GM21529 (cell line): ENCODE measurements around the gene TREH.

Experiments used
- ATAC-seq: cut with Tn5 transposase; IDR thresholded peaks from one replicate; pipeline ENCODE4 v1.9.1; 2021; ENCODE audit not compliant: unreplicated experiment

TREH gene

DNA sequence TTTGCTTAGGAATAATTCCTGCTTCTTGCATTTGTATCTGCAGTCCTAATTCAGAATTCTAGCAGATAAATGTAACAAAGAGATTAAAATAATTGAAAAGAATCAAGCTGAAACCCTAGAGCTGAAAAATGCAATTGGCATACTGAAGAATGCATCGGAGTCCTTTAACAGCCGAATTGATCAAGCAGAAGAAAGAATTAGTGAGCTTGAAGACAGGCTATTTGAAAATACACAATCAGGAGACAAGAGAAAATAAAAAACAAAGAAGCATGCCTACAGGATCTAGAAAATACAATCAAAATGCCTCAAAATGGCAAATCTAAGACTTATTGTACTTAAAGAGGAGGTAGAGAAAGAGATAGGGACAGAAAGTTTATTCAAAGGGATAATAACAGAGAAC, 8.2 kb downstream of the TREH start:
- no peak for ATAC-seq

DNA sequence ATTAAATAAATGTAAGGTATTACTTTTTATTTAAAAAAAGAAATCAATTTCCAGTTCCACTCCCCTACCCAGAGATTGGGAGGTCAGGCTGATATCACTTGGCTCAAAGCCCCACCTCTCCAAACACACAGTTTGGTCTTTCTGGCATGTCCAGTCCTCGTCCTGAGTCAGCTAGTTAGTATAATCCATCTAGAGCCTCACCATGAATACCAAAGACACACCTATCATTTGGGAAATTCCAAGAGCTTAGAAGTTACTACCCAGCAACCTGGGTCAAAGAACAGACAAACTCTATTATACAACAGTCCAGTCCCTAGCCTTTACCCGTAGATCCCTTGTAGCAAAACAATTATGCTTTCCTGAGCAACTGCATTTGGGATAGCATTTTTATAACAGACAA, 9.4 kb downstream of the TREH start:
- ATAC-seq = no peak

DNA sequence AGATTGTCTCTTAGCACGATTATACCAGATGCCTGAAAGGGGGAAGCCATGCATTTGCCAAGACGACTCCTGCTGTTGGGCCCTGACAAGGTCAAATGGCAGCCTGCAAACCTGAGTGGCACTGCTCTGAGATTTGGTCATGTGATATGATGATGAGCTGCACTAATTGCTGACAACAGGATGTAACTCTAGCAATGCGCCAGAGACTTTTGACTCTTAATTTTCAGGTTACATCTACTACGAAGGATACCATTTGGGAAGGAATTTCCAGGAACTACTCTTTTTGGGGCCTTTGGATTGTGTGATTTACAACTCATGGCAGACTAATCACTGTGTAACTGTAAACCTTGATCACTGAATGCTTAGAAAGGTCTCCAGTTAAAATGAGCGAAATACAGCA, 13.1 kb downstream of the TREH start:
- ATAC-seq = no peak

DNA sequence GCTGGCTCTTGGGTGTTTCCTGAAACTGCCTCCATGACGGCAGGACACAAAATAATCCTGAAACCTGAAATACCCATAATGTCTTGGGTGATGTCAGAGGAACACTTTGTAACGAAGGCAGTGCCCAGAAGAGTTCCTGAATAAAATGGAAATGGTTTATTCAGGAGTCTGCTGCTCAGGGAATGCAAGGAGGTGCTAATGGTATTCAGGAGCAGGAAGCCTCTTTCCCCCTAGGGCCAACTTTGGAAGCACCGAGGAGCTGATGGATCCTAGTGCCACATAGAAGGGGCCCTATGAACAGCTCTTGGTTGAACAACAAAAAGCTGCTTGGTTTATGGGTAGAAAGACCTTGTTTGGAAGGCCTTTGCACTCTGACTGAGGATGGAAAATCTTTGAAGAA, 15.5 kb downstream of the TREH start:
- ATAC-seq = no peak

DNA sequence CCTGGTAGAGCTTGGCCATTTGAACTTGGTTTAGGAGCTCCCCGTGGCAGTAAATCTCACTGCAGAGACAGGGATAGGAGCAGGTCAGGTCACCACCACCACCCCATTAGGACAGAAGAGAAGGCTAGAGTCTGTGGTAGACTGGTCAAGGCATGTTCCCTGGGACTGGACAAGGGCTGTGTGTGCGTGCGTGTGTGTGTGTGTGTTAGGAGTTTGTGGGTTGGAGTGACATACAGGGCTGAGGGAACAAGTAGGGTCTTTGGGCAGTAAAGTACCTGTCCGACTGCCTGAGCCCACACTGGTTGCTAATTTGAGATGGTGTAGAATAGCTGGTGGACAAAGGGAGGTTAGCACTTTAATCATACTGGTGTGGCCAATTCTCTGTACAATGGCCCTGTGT, 16.1 kb downstream of the TREH start:
- ATAC-seq = no peak

DNA sequence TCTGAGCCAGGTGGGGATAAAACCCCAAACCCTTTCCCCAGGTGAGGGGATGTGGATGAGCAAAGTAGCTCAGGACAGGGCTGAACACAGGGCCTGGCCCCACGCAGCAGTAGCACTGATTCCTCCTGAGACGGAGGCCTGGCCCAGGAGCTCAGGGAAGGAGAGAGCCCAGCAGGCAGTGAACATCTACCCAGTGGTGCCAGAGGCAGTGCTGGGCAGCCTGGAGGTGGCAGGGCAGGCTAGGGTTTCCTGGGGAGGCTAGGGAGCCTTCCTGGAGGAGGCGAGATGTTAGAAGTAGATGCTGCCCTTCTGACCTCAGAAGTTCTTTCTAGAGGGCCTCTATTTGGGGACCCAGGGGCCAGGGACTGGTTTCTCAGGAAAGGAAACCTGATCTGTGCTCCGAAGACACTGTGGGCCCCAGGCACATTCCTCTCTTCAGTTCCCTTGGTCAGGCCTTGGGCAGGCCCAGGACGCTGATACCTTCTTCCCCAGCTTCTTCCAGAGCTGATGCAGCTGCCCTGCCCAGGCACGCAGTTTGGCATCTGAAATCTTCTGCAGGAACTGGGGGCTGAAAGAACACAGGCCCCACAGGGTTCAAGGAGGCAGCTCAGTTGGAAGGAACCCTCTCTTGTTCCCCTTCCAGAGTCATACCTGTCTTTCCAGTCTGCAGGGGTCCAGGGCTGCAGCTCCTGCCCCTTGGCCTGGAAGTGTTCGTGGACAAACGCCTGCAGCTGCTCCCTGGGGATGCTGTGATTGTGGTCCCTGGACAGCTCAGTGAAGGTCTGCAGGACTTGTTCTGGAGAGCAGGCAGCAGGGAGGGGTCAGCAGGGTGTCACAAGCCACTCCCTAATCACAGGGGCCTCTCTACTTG, 16.8 kb downstream of the TREH start:
- no peak for ATAC-seq

DNA sequence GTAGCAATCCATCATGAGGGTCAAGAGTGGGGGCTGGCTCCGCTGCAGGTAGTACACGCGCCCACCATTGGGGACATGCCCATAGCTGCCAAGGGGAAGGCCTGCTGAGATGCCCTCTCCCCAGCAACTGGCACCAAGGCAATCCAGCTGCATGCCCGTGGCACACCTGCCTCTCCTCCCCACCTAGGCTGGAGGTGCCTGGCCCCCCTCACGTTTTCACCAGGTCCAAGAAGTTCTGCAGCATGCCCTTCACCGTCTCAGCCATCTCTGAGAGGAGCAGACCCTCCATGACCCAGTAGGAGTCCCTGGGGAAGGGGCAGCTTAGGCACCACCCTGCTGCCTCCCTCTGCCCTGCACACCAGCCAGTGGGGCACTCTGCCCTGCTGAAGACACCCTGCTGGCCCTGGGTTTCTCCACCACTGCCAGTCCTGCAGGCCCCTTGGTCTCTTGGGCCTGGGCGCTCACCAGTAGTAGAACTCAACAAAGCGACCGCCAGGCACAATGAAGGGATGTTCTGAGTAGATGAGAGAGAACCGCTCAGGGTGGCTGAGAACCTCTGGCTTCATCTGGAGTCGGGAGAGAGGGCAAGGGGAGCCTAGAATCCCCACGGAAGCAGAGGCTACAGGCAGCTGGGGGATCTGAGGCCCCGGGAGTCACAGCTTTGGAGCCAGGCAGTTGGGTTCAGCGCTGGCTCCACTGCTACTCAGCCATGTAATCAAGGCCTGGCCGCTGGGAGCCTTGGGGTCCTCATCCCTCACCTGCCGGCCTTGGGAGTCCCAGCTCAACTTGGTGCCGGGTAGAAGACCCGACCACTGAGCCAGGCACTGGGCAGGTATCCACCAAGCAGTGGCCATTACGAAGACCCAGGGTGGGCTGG, 17.8 kb downstream of the TREH start:
- ATAC-seq = no peak

DNA sequence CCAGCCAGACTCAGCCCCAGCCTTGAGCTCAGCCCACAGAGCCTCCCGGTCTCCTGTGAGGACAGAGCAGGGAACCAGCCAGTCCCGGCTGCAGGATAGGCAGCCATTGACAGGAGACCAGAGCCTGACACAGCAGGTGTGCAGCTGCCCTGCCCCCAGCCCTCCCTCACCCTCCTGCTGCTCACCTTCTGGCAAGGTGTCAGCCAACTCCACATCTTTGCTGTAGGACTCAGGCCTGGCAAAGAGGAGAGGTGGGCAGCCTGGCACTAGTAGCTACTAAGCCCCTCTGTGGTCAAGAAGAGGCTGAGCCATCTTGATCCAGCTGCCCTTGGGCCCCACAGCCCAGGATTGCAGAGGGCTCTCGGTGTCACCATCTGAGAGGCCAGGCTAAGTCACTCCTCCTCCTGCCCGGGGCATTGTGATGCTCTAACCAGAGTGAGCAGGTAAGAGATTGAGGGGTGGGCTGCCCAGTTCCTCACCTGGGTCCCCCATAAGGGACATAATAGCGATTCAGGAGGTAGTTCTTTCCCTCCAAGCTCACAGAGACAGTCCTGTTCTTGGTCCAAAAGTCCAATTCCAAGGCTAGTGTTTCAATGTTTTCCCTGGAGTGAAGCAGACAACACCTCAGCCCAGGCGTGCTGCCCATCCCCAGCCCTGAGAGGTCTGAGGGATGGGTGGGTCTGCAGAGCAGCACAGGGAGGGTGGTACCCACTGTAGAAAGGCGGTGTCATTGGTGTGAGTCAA, 18.6 kb downstream of the TREH start:
- ATAC-seq = no peak

DNA sequence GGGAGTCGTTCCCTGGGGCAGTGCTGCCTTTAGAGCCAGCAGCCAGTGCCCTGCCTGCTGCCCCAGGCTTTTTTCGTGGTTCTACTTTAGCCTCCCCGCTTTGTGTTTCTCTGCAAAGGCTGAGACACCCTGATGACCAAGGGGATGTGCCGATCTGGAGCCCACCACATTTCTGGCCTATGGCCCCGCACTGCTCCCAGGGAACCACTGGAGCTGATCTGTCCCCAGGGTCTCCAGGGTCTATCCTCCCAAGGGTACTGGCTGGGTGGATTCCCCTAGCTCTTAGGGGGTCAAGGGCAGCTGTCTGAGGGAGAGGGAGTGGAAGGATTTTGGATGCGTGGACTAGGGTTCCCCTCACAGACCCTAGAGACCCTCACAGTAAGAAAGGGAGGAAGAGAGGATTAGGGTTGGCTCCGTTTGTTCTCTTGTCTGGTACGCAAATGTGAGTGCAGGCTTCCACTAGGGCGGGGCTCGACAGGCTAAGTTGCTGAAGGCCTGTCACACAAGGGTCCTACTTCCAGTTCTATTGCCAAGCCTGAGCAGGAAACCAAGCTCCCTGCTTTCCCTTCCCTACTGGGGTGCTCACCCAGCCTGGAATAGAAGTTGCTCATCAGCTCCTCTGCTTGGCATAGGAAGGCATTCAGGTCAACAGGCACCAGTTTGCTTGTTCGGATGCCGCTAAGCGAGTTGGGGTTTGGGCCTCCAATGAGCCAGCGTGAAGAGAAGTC, 19.3 kb downstream of the TREH start:
- no peak for ATAC-seq

DNA sequence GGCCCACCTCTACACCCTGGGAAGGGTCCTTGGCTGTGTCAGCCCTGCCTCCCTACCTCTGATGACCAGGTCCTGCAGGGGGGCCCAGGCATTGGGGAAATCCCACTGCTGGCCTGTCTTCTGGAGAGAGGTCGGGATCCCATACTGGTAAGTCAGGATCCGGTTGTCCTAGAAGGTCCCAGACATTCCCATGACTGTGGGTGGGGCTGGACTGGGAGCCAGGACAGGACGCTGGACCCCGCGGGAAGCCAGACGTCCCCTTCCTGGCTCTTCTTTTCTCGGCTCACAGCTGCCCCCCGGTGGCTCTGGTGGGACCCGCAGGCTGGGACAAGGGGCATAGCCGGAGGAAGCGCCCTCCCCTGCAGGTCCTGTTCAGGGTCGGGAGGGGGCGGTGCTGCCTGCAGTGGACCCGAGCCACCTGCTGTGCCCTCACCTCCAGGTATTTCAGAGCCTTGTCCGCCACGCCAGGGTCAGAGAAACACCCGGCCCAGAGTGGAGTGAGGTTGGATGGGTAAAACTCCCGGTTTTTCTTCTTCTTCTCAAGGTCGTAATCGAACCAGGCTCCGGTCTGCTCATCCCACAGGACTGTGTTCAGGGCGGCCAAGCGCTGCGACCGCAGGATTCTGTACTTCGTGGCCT, 20.0 kb downstream of the TREH start:
- peak; percentile 87 for ATAC-seq

DNA sequence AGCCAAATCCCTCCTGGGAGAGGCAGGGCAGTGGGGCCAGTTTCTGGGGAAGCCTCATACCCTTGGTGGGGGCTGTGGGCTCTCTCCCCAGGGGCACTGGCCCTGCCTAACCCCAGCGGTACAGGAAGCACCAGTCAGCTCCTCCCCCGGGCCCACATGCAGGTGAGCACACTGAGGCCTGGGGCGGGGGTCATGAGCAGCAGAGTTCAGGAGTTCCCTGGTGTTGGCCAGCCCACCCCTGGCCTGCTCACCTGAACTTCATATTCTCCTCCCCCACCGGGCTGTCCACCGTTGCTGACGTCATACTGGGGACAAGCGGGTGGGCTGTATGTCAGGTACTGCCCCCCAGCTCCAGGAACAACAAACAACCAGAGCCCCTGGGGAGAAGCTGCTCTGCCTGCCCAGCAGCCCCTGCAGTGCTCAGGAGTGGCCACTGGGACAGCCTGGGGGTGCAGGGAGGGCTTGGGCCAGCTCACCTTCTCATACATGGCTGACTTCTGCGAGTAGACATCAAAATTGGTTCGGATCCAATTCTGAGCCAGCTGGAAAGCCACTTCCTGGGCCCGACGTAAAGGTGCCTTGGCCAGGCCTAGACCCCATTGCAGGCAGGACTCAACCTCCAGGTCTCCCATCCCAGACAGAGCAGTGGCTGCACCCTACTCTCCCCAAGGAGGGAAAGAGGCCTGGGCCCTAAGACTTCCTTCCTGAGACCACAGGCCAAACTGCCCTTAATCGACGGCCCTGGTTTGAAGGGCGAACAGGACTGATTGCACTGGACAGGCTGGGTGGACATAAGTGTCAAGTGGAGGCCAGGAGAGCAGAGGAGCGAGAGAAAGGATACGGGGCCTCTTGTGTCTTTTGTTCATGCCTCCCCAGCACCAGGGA, 20.8 kb downstream of the TREH start:
- no peak for ATAC-seq

DNA sequence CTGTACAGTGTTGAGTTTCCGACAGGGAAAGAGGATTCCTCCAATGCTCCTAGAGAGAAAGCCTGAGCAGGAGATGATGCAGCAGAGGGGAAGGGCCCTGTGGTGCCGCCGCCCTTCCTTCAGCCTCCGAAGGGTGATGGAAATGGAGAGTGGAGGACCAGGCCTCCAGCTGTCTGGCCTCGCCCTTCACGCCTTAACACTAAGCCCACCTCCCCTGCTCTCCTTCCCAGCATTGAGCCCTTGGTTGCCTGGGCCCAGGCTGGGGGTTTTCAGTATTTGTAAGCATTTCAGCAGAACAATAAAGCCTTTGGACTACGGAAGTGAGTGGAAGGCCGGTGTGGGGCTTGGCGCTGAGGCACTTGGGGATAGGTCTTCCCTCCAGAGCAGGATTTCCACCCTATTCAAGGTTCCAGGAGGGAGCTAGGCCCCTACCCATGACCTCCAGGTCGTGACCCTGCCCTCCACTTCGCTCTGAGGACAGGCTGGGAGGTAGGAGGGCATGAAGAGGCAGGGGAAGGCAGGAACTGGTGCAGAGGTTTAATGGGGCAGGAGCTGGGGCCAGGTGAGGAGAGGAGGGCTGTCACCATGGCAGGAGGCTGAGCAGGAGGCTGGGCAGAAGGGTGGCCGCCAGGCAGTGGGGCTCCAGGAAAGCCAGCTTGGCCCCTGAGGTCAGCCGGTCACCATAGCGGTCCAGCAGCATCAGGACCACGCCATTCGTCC, 21.6 kb downstream of the TREH start:
- ATAC-seq = no peak

DNA sequence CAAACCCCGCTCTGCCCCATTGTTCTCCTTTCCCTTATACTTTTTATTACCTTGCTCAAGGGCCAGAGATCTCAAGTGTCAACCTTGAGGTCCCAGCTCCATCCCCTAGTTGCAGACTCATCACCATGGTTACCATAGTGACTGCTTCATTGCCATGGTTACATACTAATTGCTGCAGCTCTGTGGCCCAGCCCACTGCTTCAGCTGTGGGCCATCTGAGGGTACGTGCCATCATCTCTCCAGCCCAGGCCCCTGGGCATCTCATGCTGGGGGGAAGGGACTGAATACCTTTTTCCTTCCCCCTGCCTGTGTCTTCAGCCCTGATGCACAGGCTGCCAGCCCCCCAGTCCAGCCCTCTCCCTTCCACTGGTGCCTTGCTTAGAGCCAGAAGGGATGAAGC, 22.2 kb downstream of the TREH start:
- ATAC-seq = no peak

DNA sequence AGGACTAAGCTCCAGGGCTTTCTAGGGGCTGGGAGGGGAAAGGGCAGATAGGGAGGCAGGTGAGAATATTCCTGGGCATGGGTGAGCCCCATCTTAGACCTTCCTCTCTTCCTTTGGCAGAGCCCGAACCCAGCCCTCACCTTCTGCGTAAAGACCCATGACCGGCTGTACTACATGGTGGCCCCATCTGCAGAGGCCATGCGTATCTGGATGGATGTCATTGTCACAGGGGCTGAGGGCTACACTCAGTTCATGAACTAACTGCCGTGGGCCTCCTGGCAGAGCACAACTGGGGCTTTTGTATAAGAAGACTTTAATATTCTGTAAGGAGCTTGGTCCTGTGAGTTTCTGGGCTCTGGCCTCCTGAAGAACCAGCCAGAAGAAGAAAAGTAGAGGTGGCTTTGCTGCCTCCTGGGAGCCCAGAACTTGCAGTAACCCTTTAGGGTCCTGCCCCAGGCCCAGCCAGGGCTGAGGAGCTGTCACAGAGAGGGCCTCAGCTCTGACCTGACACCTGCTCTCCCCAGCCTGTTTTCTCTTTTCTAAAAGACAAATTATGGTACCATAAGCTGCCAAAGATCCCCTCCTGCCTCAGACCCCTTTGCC, 22.8 kb downstream of the TREH start:
- ATAC-seq = no peak

DNA sequence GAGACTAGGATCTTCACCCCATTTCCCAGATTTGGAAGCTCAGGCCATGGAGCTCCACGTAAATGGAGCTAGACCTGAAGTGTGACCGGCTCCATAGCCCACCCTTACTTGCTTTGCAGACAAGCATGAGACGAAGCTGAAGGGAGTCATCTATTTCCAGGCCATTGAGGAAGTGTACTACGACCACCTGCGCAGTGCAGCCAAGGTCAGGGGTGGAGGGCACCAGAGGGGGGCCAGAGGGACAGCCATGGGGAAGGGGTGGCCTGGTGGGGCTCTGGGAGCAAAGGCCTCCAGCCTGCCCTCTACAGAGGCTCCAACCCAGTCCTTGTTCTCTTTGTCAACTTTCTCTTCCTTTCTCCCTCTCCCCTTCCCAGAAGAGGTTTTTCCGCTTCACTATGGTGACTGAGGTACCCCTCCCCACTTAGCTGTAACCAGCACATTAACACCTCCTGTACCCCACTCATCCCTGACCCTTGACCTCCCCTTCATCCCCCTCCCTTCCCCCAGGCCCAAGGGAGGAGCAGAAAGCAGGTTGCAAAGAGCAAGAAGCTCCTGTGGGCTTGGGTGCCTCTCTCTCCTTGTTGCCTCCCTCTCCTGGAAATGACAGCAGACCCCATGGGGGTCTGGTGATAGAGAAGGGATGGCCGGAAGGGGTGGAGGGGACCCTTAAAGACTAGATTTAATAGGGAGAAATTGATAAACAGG, 23.8 kb downstream of the TREH start:
- ATAC-seq = no peak

DNA sequence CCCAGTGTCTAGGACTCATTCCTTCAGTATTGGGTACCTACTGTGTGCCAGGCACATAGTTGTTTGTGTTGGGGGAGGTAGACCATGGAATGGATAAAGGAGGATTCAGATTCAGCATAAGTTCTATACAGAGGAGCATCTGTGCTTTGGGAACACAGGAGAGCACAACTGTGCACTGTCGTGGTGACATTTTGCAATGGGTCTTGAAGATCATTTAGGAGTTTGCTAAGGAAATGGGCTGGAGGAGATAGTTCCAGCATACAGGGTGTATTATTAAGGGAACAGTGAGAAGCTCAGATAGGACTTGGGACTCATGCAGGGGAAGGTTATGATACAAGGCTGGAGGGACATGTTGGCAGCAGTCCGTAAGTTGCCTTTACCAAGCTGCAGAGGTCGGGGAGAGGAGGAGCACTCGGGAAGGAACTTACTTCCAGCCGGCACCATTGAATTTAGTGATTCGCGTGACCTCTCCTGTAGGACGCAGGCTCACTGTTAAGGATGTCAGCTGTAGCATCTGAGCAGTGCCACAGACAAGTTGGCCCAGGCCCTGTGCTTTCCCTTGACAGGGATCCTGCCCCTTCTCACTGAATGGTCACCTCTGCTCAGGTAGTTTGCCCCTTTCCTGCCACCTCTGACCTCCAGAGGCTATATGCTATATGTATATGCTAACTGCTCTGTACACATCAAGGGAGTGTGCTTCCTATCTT, 25.6 kb downstream of the TREH start:
- ATAC-seq = no peak

DNA sequence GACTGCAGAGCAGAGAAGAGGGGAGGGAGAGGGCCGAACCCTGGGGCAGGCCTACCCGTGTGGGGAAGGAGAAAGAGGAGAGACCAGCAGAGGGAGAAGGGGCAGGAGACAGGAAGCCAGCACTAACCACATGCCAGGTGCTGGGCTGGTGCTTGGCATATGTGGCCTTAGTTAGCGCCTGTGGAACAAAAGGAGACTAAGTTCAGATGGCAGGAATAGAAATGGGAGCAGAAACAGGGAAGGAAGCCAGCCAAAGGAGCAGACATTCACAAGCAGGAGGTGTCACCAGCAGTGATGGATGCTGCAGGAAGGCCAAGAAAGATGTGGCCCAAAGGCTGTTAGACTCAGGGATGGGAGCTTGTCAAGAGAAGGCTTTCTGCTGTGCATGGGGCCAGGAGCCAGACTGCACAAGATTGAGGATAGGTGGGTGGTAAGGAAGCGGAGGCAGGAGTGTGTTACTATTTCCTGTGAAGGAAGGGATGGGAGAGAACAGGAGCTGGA, 26.7 kb downstream of the TREH start:
- ATAC-seq = no peak
